Mucosa of descending colon (tissue), 3 donors: ENCODE data around the gene CTNNBL1. TPM values are rescaled to one million over a fixed set of nuclear protein-coding genes. Genes with fewer than 3 reads are reported as not detected.

ENCODE experiments used
- ATAC-seq: fragments of 200-7000 bp; cut with Tn5 transposase; one replicate; pipeline ENCODE4 v1.9.1; 2020; ENCODE audit warnings: mild to moderate bottlenecking, moderate library complexity
- DNase-seq, 3 donors: peaks; one replicate each; pipeline ENCODE4 v3.0.0-alpha.2; 2020
- H3K36me3 ChIP-seq: fragments of 200-600 bp; one replicate; pipeline ENCODE4 v1.8.0; 2021; ENCODE audit warnings: low read depth, mild to moderate bottlenecking
- H3K4me1 ChIP-seq: fragments of 200-600 bp; one replicate; pipeline ENCODE4 v1.8.0; 2021; ENCODE audit warnings: low read depth, mild to moderate bottlenecking
- H3K4me3 ChIP-seq: fragments of 200-600 bp; one replicate; pipeline ENCODE4 v1.8.0; 2021; ENCODE audit warnings: mild to moderate bottlenecking
- H3K9me3 ChIP-seq: fragments of 200-600 bp; one replicate; pipeline ENCODE4 v1.8.0; 2021; ENCODE audit warnings: mild to moderate bottlenecking
- CTCF ChIP-seq: fragments of 200-600 bp; IDR thresholded peaks from one replicate; pipeline ENCODE4 v1.8.0; 2022; ENCODE audit warnings: antibody characterized with exemption, mild to moderate bottlenecking
- intact Hi-C, 2 donors: fragments of 100-400 bp; cut with DNase I in 1 of 2; cut with micrococcal nuclease in 1 of 2; formaldehyde crosslinking; loops; one replicate each; pipeline versions ENCODE4 v1.11.0 to v1.11.1; 2022; cut with DNase I, micrococcal nuclease
- total RNA-seq, 3 donors: library from RNA; stranded (reverse); fragmentation: NEBNext Ultra II Directional in 2 of 3; extraction: Animal tissue kit (Norgen Biotek cat#: 25700) in 2 of 3; gene quantifications; one replicate each; pipeline versions ENCODE4 v1.2.1 to v1.2.4, GENCODE V29; 2021 to 2023
- donor health status: DM: no; HTN: no; CAD: no; lungs with moderate emphysema.
- donor health status: DM: no; HTN: no; CAD: no.
- donor health status: DM: no; HTN: yes; CAD: no.

CTNNBL1 gene
- total RNA-seq, 3 donors from 2014 or later = 31.0 to 64.8 (median 37.8) TPM

GRCh38 chr20:37904845-37905373, 211.1 kb downstream of the CTNNBL1 start:
- Histone ChIP-seq H3K4me1 (no peaks in the 10 kb centered on the region), H3K36me3 (no peaks in the 10 kb centered on the region), H3K9me3 (no peaks in the 10 kb centered on the region), H3K4me3 (no peak overlapping the region)
- intact Hi-C loops = no loop called here
- no peak for DNase-seq
- no peak for TF ChIP-seq CTCF
- ATAC-seq = no peak

- DNase-seq = no peak
- intact Hi-C loops = no loop called here
- Histone ChIP-seq H3K4me3 (no peak overlapping the region), H3K4me1 (no peaks in the 10 kb centered on the region), H3K36me3 (no peaks in the 10 kb centered on the region), H3K9me3 (no peaks in the 10 kb centered on the region)
- no peak for ATAC-seq
- TF ChIP-seq CTCF = no peak
Observed at GRCh38 chr20:37905671-37906613, 212.1 kb downstream of the CTNNBL1 start.

- Histone ChIP-seq H3K36me3 (no peaks in the 10 kb centered on the region), H3K4me1 (no peaks in the 10 kb centered on the region), H3K9me3 (no peaks in the 10 kb centered on the region), H3K4me3 (no peak overlapping the region)
- DNase-seq (no peak), ATAC-seq (no peak)
- no peak for TF ChIP-seq CTCF
- intact Hi-C loops = no loop called here
Observed at GRCh38 chr20:37907330-37907676, 213.5 kb downstream of the CTNNBL1 start.

GRCh38 chr20:37907677-37908401, 214.0 kb downstream of the CTNNBL1 start:
- DNase-seq = no peak
- TF ChIP-seq CTCF = no peak
- no peak for ATAC-seq
- H3K4me3 ChIP-seq = no peak overlapping the region
- H3K4me1 ChIP-seq = no peaks in the 10 kb centered on the region
- H3K36me3 ChIP-seq = no peaks in the 10 kb centered on the region
- intact Hi-C loops = no loop called here
- H3K9me3 ChIP-seq = no peaks in the 10 kb centered on the region

- H3K4me3 ChIP-seq = no peak overlapping the region
- no peak for DNase-seq
- TF ChIP-seq CTCF = no peak
- peaks cover 7% of the 10 kb centered on the region for H3K4me1 ChIP-seq
- H3K9me3 ChIP-seq = no peaks in the 10 kb centered on the region
- no peaks in the 10 kb centered on the region for H3K36me3 ChIP-seq
- intact Hi-C loops = no loop called here
- no peak for ATAC-seq
Observed at GRCh38 chr20:37911261-37911660, 217.4 kb downstream of the CTNNBL1 start.
